Measurements from ENCODE around the gene NKAIN2.

GRCh38 chr6:123904228-123904627, 100.6 kb downstream of the NKAIN2 start:
- TF ChIP-seq CTCF (IDR thresholded peaks at IDR 0.05; ENCODE audit: extremely low read depth in 1 of 2, insufficient read depth in 1 of 2, low read depth in 1 of 2, low read length in 2 of 2) (no peak), EZH2 (IDR thresholded peaks at IDR 0.05; ENCODE audit: borderline replicate concordance, low read depth, low read length, severe bottlenecking) (no peak), POLR2AphosphoS5 (IDR thresholded peaks at IDR 0.05; ENCODE audit: insufficient read depth, low read depth, low read length) (no peak), MAX (IDR thresholded peaks at IDR 0.05; ENCODE audit: insufficient read depth, insufficient read length) (no peak), POLR2A (IDR thresholded peaks at IDR 0.05; ENCODE audit: low read depth, low read length) (no peak), MYC (IDR thresholded peaks at IDR 0.05; ENCODE audit: low read depth, low read length) (no peak), JUN (IDR thresholded peaks at IDR 0.05; ENCODE audit: borderline replicate concordance, insufficient read depth, insufficient read length, low read depth) (no peak)
